Naive thymus-derived CD8-positive, alpha-beta T cell (primary cell): ENCODE results near the gene PET100. TPM values are rescaled to one million over a fixed set of nuclear protein-coding genes. Genes with fewer than 3 reads are reported as not detected.

Source experiments
- ATAC-seq, 2 donors: fragments of 150-1000 bp; cut with Tn5 transposase in 1 of 2; sonication (Bioruptor Pico), chemical (Tn5 transposase) in 1 of 2; 1 replicate in 1 of 2; 2 replicates in 1 of 2; pipeline ENCODE4 v1.10.0; 2021; ENCODE audit warnings: mild to moderate bottlenecking in 2 of 2, moderate library complexity in 2 of 2
- POLR2A ChIA-PET: fragments of 350-600 bp; sonication (Branson Sonifier 250); formaldehyde crosslinking; loops from one replicate; lab custom pipeline; 2021; ENCODE audit warnings: antibody characterized with exemption; lab: Charles Lee
- DNase-seq, 10 donors: peaks; one replicate each; pipeline versions ENCODE4 v3.0.0 to v3.0.0-alpha.2; 2020 to 2022
- H3K27ac Mint-ChIP-seq, 10 donors: one replicate each; pipeline ENCODE4 v1.8.0; 2020 to 2022; ENCODE audit warnings: mild to moderate bottlenecking in 10 of 10, mixed read lengths in 10 of 10, moderate library complexity in 4 of 10, inconsistent platforms in 1 of 10
- H3K27me3 Mint-ChIP-seq, 5 donors: one replicate each; pipeline ENCODE4 v1.8.0; 2021 to 2022; ENCODE audit warnings: mixed read lengths in 5 of 5
- H3K36me3 Mint-ChIP-seq, 3 donors: one replicate each; pipeline ENCODE4 v1.8.0; 2020 to 2022; ENCODE audit warnings: mixed read lengths in 3 of 3, mild to moderate bottlenecking in 2 of 3, inconsistent platforms in 1 of 3
- H3K4me1 Mint-ChIP-seq, 4 donors: one replicate each; pipeline ENCODE4 v1.8.0; 2021 to 2022; ENCODE audit warnings: mixed read lengths in 4 of 4
- H3K4me3 Mint-ChIP-seq, 10 donors: one replicate each; pipeline ENCODE4 v1.8.0; 2020 to 2022; ENCODE audit warnings: mild to moderate bottlenecking in 10 of 10, mixed read lengths in 10 of 10, moderate library complexity in 6 of 10, inconsistent platforms in 1 of 10
- H3K9me3 Mint-ChIP-seq, 9 donors: one replicate each; pipeline ENCODE4 v1.8.0; 2020 to 2022; ENCODE audit warnings: mixed read lengths in 9 of 9, mild to moderate bottlenecking in 3 of 9, inconsistent platforms in 1 of 9, moderate library complexity in 1 of 9
- polyA plus RNA-seq, 3 donors: library from polyadenylated mRNA; unstranded; fragments of 300-500 nt; fragmentation: Illumina TruSeq; gene quantifications; one replicate each; pipeline ENCODE4 v1.2.3, GENCODE V29; 2021
- total RNA-seq, 8 experiments: library from RNA in 2 of 8; stranded (reverse) in 2 of 8; gene quantifications; one replicate each; pipeline ENCODE4 v1.2.3 and lab custom pipeline; 2021 to 2026

The PET100 gene
- total and polyA plus RNA-seq, 5 experiments from 2014 or later: 124 to 299 (median 190) TPM

GRCh38 chr19:7648265-7649014, 18.8 kb downstream of the PET100 start:
- DNase-seq (no peak), ATAC-seq (no peak)
- peaks cover 9 to 14% (median 11%) of the 10 kb centered on the region in 4 donors for H3K4me1 Mint-ChIP-seq
- peaks cover 0 to 19% (median 0%) of the 10 kb centered on the region in 3 donors for H3K36me3 Mint-ChIP-seq
- H3K27ac Mint-ChIP-seq: peak overlapping the region in 1 of 10 donors; percentile 3
- POLR2A ChIA-PET: interaction anchor here (0.7 to 3.2 kb wide), 3 partner anchors 10 to 25 kb away, joined by 3 to 16 read pairs (median 4); partner anchors contain the start of genes PET100, STXBP2 and XAB2
- peaks cover 0 to 2% (median 0%) of the 10 kb centered on the region in 5 donors for H3K27me3 Mint-ChIP-seq
- no peaks in the 10 kb centered on the region for H3K9me3 Mint-ChIP-seq
- no peak overlapping the region for H3K4me3 Mint-ChIP-seq

- Mint-ChIP-seq H3K9me3 (no peaks in the 10 kb centered on the region), H3K4me1 (peaks cover 9 to 14% (median 11%) of the 10 kb centered on the region in 4 donors), H3K36me3 (peaks cover 0 to 11% (median 0%) of the 10 kb centered on the region in 3 donors), H3K4me3 (peak overlapping the region in 1 of 10 donors; percentile 38), H3K27me3 (peaks cover 0 to 2% (median 0%) of the 10 kb centered on the region in 5 donors), H3K27ac (no peak overlapping the region)
- no peak for DNase-seq
- ATAC-seq: no peak
- POLR2A ChIA-PET: interaction anchor here (2.6 kb wide), 1 partner anchor 31 kb away, joined by 11 read pairs; the partner anchor contains the start of gene TRAPPC5
Measured at GRCh38 chr19:7650148-7650547, 20.6 kb downstream of the PET100 start.

- H3K9me3 Mint-ChIP-seq: no peaks in the 10 kb centered on the region
- peak overlapping the region; percentile 70 to 84 (median 79) for H3K4me3 Mint-ChIP-seq
- peaks cover 0 to 2% (median 0%) of the 10 kb centered on the region in 5 donors for H3K27me3 Mint-ChIP-seq
- ATAC-seq (peak; percentile 93 to 94), DNase-seq (peak; percentile 77 to 91 (median 87))
- POLR2A ChIA-PET: interaction anchor here (0.7 to 2.6 kb wide), 4 partner anchors 23 to 1065 kb away, joined by 3 to 11 read pairs (median 4); partner anchors contain the start of genes PET100, TRAPPC5 and XAB2
- H3K4me1 Mint-ChIP-seq: peaks cover 7 to 21% (median 14%) of the 10 kb centered on the region in 4 donors
- H3K36me3 Mint-ChIP-seq: peaks cover 0 to 3% (median 0%) of the 10 kb centered on the region in 3 donors
- peak overlapping the region; percentile 20 to 86 (median 77) for H3K27ac Mint-ChIP-seq
Measured at GRCh38 chr19:7652061-7652641, 22.6 kb downstream of the PET100 start.

DNA sequence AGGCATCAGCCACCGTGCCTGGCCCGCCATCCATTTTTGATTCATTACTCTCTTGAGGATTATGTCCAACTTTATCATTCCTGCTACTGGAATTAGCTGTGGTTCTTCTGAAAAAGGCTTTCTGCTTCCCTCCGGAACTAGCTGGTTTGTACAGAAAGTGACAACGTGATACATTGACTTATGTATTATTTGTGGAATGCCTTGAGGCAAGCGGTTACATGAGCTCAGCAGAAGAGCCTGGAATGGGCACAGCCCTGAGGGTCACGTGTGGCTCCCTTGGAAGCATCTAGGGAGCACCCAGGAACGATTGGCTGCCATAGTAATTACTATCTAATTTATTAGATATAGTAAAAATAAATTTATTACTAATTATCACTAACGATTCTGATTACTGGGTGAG, 24.8 kb downstream of the PET100 start:
- Mint-ChIP-seq H3K27me3 (peaks cover 0 to 2% (median 0%) of the 10 kb centered on the region in 5 donors), H3K27ac (no peak overlapping the region), H3K9me3 (no peaks in the 10 kb centered on the region), H3K4me1 (peaks cover 9 to 38% (median 29%) of the 10 kb centered on the region in 4 donors), H3K36me3 (no peaks in the 10 kb centered on the region), H3K4me3 (peak overlapping the region in 1 of 10 donors; percentile 10)
- ATAC-seq (no peak), DNase-seq (no peak)
- POLR2A ChIA-PET: interaction anchor here (0.6 to 1.1 kb wide), 2 partner anchors 27 to 145 kb away, joined by 3 read pairs; no protein-coding TSS in a partner anchor

GRCh38 chr19:7655581-7655980, 26.0 kb downstream of the PET100 start:
- no peak for ATAC-seq
- H3K27me3 Mint-ChIP-seq: peaks cover 0 to 2% (median 0%) of the 10 kb centered on the region in 5 donors
- DNase-seq: no peak
- peak overlapping the region in 1 of 10 donors; percentile 73 for H3K27ac Mint-ChIP-seq
- POLR2A ChIA-PET: interaction anchor here (1.2 to 1.5 kb wide), 3 partner anchors 10 to 30 kb away, joined by 3 read pairs; no protein-coding TSS in a partner anchor
- H3K9me3 Mint-ChIP-seq: no peaks in the 10 kb centered on the region
- H3K36me3 Mint-ChIP-seq: no peaks in the 10 kb centered on the region
- H3K4me3 Mint-ChIP-seq: no peak overlapping the region
- H3K4me1 Mint-ChIP-seq: peaks cover 9 to 38% (median 29%) of the 10 kb centered on the region in 4 donors

GRCh38 chr19:7657131-7657751, 27.6 kb downstream of the PET100 start:
- ATAC-seq: peak; percentile 15 to 65
- Mint-ChIP-seq H3K4me1 (peaks cover 6 to 34% (median 25%) of the 10 kb centered on the region in 4 donors), H3K36me3 (no peaks in the 10 kb centered on the region), H3K27me3 (no peaks in the 10 kb centered on the region), H3K27ac (peak overlapping the region in 3 of 10 donors; percentile 47 to 80 (median 65)), H3K9me3 (no peaks in the 10 kb centered on the region), H3K4me3 (peak overlapping the region in 5 of 10 donors; percentile 11 to 83 (median 36))
- POLR2A ChIA-PET: interaction anchor here (0.6 to 1.5 kb wide), 8 partner anchors 9 to 360 kb away, joined by 3 to 5 read pairs (median 3); no protein-coding TSS in a partner anchor
- DNase-seq: no peak

DNA sequence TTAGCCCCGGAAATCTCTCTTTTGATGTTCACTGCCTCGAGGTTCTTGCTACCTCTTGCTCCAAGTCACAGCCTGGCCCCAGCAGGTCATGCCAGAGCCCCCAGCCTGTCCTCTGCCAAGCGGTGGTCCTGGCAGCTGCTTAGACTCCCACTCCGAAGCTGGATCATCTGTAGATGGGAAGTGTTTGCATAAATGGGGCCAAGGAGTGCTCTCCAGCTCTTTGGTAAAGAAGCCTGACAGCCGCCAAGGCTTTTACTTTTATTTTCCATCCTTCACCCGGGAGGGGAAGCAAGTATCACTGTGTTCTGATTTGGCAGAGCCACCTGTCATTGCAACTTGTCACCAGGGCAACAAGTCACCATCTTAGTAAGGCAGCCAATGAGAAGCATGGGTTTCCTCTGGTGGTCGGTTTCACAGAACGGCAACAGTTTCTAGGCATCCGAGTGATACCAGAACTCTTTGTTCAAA, 28.7 kb downstream of the PET100 start:
- Mint-ChIP-seq H3K27ac (peak overlapping the region in 8 of 10 donors; percentile 11 to 91 (median 78)), H3K4me3 (peak overlapping the region; percentile 52 to 83 (median 73)), H3K9me3 (no peaks in the 10 kb centered on the region), H3K36me3 (no peaks in the 10 kb centered on the region), H3K4me1 (peaks cover 2 to 26% (median 18%) of the 10 kb centered on the region in 4 donors), H3K27me3 (no peaks in the 10 kb centered on the region)
- ATAC-seq (peak; percentile 92 to 97), DNase-seq (peak in 8 of 10 donors; percentile 28 to 68 (median 42))
- POLR2A ChIA-PET: interaction anchor here (1.3 kb wide), 1 partner anchor 11 kb away, joined by 5 read pairs; the partner anchor contains the start of gene RETN

DNA sequence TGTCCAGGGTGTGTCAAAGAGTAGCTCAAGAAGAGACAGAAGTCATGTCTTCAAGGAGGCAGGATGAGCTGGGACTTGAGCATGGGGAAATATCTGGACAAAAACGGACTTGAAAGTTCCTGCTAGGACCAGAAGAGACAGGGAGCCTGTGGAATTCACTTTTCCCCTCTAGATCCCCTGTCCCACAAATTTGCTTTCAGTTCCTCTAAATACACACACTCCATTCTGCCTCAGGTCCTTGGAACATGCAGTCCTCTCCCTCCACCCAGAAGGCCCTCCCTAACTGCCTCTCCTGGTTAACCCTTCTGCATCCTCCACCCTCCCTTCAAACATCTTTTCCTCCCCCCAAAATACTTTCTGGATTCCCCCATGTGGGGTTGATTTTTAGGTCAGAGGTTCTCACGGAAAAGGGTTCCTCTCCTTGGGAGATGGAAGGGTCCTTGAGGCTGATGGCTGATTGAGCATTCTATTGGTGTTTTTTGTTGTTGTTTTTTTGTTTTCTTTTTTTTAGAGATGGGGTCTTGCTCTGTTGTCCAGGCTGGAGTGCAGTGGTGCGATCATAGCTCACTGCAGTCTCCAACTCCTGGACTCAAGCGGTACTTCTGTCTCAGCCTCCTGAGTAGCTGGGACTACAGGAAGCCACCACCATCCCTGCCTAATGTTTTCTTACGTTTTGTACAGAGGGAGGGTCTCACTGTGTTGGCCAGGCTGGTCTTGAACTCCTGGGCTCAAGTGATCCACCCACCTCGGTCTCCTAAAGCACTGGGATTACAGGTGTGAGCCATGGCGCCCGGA, 32.3 kb downstream of the PET100 start:
- Mint-ChIP-seq H3K4me3 (no peak overlapping the region), H3K27ac (no peak overlapping the region), H3K36me3 (no peaks in the 10 kb centered on the region), H3K9me3 (no peaks in the 10 kb centered on the region), H3K4me1 (peaks cover 2 to 20% (median 16%) of the 10 kb centered on the region in 4 donors), H3K27me3 (peaks cover 0 to 6% (median 0%) of the 10 kb centered on the region in 5 donors)
- ATAC-seq (no peak), DNase-seq (no peak)
- POLR2A ChIA-PET: no interaction called here

DNA sequence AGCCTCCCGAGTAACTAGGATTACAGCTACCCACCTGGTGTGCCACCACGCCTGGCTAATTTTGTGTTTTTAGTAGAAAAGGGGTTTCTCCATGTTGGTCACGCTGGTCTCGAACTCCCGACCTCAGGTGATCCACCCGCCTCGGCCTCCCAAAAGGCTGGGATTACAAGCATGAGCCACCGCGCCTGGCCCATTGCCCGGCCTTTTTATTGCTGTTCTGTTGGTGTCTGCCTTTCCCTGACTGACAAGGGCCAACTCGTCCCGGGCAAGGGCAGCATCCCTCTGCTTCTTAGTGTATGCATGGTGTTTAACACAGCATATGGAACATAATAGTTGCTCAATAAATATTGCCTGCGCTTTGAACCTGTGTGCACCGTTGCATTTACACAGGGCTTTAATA, 33.1 kb downstream of the PET100 start:
- ATAC-seq (no peak), DNase-seq (no peak)
- H3K27me3 Mint-ChIP-seq: peaks cover 0 to 9% (median 0%) of the 10 kb centered on the region in 5 donors
- H3K4me3 Mint-ChIP-seq: no peak overlapping the region
- no peaks in the 10 kb centered on the region for H3K36me3 Mint-ChIP-seq
- POLR2A ChIA-PET: no interaction called here
- no peak overlapping the region for H3K27ac Mint-ChIP-seq
- H3K9me3 Mint-ChIP-seq: no peaks in the 10 kb centered on the region
- peaks cover 2 to 13% (median 10%) of the 10 kb centered on the region in 4 donors for H3K4me1 Mint-ChIP-seq

DNA sequence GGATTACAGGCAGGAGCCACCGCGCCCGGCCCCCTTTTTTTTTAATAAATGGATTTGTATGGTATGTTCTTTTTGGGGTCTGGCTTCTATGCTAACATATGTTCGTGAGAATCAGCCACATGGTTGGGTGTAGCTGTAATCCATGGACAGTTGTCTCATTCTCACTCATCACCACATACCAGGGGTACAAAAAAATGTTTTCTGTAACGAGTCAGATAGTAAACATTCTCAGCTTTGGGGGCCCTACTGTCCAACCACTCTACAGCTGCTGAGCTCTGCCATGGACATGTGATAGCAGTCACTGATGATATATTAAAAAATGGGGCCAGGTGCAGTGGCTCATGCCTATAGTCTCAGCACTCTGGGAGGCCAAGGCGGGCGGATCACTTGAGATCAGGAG, 34.1 kb downstream of the PET100 start:
- peaks cover 0 to 7% (median 4%) of the 10 kb centered on the region in 4 donors for H3K4me1 Mint-ChIP-seq
- ATAC-seq: no peak
- DNase-seq: no peak
- peaks cover 0 to 10% (median 4%) of the 10 kb centered on the region in 5 donors for H3K27me3 Mint-ChIP-seq
- POLR2A ChIA-PET: interaction anchor here (0.6 kb wide), 1 partner anchor 10 kb away, joined by 3 read pairs; no protein-coding TSS in a partner anchor
- H3K4me3 Mint-ChIP-seq: no peak overlapping the region
- no peak overlapping the region for H3K27ac Mint-ChIP-seq
- H3K36me3 Mint-ChIP-seq: no peaks in the 10 kb centered on the region
- no peaks in the 10 kb centered on the region for H3K9me3 Mint-ChIP-seq

- Mint-ChIP-seq H3K27ac (no peak overlapping the region), H3K36me3 (no peaks in the 10 kb centered on the region), H3K4me3 (no peak overlapping the region), H3K9me3 (no peaks in the 10 kb centered on the region), H3K4me1 (peaks cover 4 to 16% (median 10%) of the 10 kb centered on the region in 4 donors), H3K27me3 (peaks cover 4 to 24% (median 10%) of the 10 kb centered on the region in 5 donors)
- ATAC-seq (no peak), DNase-seq (no peak)
- POLR2A ChIA-PET: interaction anchor here (0.6 kb wide), 1 partner anchor 280 kb away, joined by 3 read pairs; no protein-coding TSS in a partner anchor
Measured at GRCh38 chr19:7665076-7665475, 35.5 kb downstream of the PET100 start.
